ENCODE data around the gene ADAP1.

ADAP1 gene

DNA sequence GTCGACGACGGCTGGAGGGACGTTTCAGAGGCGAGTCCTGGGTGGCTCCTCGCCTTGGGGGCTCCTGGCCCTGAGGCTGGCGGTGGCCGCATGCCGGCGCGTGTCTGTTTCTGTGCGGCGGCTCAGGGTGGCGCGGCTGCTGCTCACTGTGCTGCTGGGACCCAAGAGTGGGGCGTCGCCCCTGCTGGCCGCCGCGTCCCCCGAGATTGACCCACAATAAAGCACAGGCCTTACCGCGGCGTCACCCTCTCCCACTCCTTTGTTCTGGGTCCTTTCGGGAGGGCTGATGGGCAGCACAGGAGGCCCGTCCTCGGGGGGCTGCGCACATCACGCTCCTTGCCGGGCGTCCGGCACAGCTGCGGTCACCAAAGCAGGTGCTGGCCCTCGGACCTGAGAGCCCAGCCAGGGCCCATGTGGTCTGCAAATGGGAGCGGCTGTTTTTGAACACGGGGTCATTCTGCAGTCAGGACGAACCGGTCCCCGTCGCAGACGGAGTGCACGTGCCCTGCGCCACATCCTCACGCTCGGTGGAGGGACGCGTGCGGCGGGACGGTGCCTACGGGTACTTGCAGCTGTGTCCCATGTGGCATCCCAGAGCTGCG lies 58.9 kb downstream of the ADAP1 start:
- no peak for DNase-seq (ENCODE audit: low read depth in 2 of 2)

DNA sequence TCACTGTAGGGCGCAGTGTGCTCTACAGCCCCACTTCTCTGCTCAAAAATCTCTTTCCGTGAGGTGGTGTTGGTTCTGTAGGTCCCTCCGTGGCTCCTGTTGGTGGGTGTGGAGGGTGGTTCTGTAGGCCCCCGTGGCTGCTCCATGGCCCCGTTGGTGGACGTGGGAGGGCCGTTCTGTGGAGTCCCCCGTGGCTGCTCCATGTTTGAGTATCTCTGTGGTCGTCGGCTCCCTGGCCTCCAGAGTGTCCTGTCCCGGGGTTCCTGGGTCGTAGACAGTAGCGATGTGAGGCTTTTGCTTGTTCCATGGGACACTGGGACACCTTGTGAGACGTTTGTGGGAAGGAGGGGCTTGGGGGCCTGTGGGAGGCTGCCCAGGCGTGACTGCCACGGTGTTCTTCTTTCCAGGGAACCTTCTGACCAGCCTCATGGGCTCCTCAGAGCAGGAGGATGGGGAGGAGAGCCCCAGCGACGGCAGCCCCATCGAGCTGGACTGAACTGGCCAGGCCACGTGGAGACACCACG lies 59.5 kb downstream of the ADAP1 start:
- no peak for DNase-seq (ENCODE audit: low read depth in 2 of 2)

DNA sequence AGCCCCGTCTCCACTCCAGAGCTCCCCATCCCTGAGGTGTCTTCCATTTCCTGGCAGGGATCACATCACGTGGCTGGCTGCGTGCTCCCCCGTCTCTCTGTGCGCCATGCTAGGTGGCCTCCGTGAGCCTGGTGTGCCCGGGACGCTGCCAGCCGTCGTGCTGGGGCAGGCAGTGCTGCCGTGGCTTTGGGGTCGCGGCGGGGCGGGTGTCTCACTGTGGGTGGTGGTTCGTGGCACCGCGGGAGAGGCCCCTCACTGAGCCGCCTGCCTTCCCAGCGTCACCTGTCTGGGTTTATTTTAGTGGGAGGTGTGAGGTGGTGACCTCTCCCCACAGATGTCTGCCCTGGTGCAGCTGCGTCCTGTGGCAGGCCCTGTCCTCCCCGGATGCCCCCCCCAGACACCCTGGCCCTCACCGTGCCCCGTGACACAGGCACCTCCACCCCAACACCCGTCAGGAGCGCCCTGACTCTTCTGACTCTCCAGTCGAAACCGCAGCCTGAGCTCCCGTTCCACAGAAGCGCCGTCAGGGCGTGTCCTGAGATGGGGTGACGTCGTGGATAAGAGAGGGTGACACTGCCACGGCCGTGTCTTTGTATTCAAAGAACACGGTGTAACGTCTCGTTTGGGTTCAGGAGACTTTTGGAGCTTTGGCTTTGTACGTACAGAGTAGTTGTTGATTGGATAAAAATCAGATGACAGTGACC lies 60.2 kb downstream of the ADAP1 start:
- DNase-seq (ENCODE audit: low read depth in 2 of 2) = no peak

DNA sequence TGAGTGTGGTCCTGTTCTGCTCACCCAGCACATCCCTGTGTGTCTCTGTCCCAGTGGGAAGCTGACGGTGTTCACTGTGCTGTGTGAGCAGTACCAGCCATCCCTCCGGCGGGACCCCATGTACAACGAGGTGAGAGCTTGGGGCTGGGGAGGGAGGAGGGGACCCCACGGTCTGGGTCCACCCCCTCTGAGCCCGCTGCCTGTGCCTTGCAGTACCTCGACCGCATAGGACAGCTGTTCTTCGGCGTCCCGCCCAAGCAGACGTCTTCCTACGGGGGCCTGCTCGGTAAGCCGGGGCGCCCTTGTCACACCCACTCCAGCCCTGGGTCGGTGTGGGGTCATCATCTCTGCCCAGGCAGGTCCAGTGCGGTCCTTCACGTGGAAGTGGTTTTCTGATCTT lies 60.8 kb downstream of the ADAP1 start:
- no peak for DNase-seq (ENCODE audit: low read depth in 2 of 2)

DNA sequence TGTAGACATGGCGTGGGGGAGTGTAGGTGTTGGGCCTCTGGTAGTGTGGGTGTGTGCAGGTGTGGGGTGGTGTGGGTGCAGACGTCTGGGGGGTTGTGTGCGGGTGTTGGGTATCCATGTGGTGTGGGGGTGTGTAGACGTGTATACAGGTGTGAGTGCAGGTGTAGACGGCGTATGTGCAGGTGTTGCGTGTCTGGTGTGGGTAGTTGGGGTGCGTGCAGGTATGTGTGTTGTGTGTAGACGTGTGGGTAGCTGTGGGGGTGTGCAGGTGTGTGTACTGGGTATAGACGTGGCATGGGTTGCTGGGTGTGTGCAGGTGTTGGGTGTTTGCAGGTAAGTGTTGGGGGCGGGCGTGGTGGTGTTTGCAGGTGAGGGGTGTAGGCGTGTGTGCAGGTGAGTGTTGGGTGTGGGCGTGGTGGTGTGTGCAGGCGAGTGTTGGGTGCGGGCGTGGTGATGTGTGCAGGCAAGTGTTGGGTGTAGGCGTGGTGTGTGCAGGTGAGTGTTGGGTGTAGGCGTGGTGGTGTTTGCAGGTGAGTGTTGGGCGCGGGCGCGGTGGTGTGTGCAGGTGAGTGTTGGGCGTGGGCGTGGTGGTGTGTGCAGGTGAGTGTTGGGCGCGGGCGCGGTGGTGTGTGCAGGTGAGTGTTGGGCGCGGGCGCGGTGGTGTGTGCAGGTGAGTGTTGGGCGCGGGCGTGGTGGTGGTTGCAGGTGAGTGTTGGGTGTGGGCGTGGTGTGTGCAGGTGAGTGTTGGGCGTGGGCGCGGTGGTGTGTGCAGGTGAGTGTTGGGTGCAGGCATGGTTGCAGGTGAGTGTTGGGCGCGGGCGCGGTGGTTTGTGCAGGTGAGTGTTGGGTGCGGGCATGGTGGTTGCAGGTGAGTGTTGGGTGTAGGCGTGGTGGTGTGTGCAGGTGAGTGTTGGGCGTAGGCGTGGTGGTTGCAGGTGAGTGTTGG lies 61.6 kb downstream of the ADAP1 start:
- no peak for DNase-seq (ENCODE audit: low read depth in 2 of 2)

DNA sequence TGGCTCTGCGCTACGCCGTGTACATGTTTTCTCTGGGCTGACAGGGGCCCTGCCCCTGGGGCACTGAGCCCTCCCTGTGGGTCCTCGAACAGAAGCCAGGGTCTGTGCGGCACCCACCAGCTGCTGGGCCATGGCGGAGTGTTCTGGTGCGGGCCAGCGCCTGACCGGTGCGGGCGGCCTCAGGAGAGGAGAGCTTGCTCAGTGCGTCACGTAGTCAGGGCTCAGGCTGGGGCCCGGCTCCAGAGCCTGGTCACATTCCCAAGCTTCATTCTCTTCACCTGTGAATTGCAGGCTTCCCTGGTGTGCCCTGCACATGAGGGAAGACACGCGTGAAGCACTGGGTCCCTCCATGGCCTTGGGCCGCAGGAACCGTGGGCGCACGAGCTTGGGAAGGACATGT lies 62.7 kb downstream of the ADAP1 start:
- no peak for DNase-seq (ENCODE audit: low read depth in 2 of 2)

DNA sequence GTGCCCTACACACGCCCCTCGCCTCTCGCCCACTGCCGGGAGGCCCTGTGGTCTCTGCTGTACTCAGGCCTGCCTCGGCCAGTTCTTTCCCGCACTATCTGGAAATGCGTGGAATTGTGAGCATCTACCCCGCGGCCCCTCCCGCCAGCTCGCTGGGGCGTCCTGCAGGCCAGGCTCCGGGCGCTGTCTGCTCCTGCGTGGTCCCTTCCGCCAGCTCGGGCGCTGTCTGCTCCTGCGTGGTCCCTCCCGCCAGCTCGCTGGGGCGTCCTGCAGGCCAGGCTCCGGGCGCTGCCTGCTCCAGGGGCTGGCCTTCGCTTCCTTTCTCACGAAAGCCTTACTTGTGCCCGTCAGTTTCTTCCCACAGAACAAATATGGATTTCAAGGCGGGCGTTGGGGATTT lies 63.2 kb downstream of the ADAP1 start:
- no peak for DNase-seq (ENCODE audit: low read depth in 2 of 2)

DNA sequence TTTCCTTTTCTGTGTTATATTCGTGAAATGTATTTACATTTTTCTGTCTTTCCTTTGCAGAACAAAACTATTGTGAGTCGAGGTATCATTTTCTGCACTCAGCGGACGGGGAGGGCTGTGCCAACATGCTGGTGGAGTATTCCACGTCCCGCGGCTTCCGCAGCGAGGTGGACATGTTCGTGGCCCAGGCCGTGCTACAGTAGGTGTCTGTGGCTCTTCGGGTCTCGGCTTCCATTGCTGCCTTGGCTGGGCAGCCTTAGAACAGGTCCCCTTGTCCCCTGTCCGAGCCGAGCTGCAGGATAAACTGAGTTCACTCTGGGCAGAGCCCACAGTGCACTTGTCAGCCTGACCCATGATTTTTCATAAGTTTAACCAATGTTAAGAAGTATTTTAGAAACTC lies 63.6 kb downstream of the ADAP1 start:
- no peak for DNase-seq (ENCODE audit: low read depth in 2 of 2)

DNA sequence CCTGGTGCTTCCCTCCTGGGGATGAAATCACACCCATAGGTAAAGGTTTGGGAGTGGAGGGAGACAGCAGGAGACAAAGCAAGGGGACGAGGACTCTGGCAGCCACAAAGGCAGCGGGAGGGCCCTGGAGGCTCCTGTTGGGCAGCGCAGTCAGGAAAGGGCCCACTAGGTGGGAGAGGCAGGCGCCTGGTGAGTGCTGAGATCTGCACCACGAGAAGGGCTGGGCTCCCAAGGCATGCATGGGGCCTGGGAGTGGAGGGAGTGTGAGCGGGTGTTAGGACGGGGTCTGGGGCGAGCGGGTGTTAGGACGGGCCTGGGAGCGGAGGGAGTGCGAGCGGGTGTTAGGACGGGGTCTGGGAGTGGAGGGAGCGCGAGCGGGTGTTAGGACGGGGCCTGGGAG lies 65.1 kb downstream of the ADAP1 start:
- DNase-seq (ENCODE audit: low read depth in 2 of 2) = no peak

DNA sequence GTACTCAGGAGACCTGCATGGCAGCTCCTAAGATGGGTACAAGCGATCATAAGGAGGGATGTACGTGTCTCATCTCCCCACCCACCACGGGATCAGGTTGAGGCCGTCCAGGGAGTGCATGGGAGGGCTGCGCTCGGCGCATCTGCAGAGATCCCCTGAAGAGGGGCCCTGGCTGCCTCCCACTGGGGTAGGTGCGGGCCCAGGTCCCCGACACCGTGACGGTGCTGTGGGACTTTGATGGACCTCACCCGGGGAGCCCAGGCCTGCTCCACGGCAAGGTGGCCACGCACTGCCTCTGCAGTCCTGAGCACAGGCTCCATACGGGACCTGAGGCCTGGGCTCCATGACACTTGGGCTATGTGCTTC lies 65.5 kb downstream of the ADAP1 start:
- DNase-seq (ENCODE audit: low read depth in 2 of 2) = no peak

DNA sequence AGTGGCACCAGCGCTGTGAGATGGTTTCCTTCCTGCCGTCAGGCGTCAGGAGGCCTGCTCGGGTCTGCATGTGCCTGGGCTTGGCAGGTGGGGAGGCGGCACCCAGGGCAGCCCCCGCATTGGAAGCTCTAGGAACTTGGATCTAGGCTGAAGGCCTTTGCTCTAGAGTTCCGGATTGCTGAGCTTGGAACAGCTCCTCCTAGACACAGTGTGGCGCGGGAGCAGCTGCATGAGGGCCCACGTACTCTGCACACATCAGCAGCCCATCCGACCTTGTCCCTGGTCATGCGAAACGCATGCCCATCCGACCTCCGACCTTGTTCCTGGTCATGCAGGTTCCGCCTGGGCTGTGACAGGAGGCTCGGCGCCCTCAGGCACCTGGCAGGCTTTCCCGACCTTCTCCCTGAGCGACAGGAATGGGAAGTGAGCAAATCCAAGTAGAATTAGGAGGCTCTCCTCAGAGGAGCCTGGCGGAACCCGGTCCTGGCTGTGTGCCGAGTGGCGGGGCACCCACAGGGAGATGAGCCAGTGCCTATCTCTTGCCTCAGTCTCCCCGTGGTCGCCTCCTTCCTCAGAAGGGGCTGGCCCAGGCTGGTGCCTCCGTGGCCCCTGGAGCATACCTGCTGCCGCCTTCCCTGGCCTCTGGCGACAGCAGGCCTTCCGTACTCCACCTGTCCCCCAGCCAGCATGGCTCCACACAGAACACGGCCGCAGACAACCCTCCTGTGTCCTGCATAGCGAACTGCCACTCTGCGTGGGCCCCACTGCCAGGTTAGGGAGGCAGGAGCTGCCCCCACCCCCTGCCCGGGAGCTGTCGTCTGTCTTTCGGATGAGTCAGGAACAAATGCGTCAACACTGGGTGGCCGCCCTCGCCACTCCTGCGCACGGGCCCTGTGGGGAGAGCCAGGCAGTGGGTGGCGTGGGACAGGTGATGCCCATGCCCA lies 66.1 kb downstream of the ADAP1 start:
- DNase-seq (ENCODE audit: low read depth in 2 of 2) = no peak

DNA sequence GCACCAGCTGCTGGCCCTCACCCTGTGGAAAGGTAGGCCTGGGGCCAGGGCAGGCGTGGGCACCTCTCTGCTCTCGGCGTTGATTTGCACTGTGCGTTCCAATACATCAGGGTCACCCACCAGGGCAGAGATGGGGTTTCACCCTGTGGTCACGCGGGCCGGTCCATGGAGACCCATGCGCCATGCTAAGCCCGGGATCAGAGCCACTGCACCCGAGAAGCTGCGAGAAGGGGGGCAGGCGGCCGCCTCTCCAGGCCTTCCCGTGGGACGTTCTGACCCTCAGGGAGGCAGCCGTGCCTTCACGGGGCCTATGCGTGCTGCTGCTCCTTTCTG lies 67.0 kb downstream of the ADAP1 start:
- no peak for DNase-seq (ENCODE audit: low read depth in 2 of 2)

DNA sequence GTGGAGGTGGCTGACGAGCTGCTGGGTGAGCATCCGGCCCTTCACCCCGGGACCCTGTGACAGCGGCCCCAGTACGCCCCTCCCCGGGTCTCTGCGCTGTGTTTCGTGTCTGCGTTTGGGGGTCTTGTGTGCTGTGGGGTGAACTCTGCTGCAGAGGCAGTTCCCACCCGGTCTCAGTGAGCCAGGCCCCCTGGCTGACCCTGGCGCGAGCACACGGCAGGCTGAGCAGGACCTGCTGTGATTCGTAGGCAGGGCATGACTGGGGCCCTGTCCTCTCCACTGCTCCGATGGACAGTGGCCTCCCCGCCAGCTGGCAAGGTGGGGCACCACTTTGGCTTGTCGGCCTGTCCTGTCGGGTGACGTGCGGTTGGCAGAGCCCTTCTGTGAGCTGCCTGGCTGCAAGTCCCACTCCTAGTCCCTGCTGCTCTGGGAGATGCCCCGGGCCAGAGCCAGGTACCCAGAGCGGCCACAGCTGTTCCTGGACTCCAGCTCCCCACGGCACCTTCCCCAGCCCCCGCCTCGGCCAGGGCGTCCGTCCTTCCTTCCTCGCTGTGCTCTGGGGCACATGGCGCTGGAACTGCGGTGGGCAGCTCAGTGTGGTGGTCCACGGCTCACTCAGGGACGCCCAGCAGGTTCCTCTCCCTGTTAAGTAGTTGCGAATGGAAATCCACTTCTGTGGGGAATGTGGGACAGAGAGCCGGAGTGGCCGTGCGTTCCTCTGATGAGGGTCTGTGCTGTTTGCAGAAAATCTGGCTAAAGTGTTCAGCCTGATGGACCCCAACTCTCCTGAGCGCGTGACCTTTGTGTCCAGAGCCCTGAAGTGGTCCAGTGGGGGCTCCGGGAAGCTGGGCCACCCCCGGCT lies 67.6 kb downstream of the ADAP1 start:
- no peak for DNase-seq (ENCODE audit: low read depth in 2 of 2)

DNA sequence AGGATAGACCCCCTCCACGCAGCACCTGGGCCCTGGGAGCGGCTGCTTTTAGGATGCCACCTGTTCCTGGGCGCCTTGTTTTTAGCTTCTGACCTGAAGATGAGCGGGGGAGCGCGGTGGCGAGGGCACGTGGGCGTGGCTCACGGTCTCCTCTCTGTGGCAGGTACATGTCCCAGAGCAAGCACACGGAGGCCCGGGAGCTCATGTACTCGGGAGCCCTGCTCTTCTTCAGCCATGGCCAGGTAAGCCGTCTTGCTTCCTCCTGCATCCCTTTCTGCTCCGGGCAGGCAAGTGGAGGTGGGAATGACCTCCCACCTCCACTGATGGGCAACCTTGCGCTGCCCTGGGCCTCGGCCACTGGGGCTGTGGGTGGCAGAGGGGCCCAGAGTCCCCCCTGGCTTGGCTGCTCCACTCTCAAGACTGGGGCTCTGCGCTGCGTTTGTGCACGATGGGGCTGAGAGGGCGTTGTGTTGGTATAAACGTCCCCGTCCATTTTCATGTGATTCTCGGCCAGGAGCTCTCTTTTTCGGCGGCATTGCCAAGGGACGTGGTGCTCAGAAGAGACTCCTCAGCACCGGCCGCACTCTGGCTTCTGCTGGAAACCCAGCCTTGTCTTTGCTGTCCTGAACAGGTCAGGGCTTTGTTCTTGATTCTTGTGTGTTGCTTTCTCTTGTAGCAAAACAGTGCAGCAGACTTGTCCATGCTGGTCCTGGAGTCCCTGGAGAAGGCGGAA lies 68.4 kb downstream of the ADAP1 start:
- no peak for DNase-seq (ENCODE audit: low read depth in 2 of 2)

DNA sequence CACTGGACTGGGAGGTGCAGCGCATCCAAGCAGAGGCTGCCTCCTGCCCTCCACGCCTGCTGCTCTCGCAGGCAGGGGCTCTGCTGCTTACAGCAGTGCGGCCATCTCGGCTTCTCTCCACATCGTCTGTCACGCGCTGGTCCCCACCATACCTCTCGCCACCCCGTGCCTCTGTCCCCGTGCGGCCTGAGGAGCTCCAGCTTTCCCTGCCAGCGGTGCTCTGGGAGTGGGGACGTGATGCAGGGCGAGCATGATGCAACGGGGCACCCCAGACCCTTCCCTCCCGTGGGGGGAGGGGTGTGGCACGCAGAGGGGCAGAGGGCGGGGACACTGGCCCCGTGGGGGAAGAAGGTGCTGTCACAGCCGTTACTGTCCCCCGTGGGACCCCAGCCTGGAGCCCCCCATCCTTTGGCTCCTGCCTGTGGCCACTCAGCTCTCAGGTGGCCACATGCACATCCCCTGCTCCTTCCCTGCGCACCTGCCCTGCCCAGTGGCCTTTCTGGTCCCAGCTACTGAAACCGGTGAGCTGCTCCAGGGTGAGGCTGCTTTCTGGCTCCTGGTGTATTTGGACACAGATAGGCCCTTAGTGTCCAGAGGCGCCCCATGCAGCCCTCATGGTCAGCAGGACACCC lies 69.1 kb downstream of the ADAP1 start:
- DNase-seq (ENCODE audit: low read depth in 2 of 2) = no peak

DNA sequence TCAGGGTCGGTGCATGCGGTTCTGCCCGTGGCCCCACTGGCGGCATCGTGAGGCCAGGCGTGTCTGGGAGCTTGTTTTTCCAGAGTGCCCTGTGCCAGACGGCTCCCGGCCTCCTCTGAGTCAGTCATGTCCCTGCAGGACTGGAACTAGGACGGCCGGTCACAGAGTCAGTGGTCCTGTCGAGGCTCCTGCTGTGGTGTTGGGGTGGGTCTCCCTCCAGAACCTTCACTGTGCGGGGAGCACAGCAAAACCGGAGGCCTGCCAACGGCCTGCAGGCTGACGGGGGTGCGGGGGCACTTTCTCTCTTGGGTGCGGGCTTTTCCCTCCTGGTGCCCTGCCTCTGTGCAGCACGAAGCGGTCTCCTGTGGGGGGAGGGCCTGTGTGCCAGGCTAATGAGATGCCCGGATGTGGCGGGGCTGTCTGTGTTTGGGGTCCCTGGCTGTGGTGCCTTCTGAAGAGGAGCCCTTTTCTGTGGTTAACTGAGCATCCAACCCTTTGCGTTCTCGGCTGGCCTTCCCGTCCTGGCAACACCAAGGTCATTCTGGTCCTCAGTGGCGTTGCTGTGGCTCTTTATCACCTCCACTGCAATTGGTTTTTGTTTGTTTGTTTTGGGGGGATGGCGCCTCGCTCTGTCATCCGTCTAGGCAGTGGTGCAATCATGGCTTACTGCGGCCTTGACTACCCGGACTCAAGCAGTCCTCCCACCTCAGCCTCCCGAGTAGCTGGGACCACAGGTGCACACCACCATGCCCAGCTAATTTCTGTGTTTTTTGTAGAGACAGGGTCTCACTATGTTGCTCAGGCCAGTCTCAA lies 70.1 kb downstream of the ADAP1 start:
- no peak for DNase-seq (ENCODE audit: low read depth in 2 of 2)

DNA sequence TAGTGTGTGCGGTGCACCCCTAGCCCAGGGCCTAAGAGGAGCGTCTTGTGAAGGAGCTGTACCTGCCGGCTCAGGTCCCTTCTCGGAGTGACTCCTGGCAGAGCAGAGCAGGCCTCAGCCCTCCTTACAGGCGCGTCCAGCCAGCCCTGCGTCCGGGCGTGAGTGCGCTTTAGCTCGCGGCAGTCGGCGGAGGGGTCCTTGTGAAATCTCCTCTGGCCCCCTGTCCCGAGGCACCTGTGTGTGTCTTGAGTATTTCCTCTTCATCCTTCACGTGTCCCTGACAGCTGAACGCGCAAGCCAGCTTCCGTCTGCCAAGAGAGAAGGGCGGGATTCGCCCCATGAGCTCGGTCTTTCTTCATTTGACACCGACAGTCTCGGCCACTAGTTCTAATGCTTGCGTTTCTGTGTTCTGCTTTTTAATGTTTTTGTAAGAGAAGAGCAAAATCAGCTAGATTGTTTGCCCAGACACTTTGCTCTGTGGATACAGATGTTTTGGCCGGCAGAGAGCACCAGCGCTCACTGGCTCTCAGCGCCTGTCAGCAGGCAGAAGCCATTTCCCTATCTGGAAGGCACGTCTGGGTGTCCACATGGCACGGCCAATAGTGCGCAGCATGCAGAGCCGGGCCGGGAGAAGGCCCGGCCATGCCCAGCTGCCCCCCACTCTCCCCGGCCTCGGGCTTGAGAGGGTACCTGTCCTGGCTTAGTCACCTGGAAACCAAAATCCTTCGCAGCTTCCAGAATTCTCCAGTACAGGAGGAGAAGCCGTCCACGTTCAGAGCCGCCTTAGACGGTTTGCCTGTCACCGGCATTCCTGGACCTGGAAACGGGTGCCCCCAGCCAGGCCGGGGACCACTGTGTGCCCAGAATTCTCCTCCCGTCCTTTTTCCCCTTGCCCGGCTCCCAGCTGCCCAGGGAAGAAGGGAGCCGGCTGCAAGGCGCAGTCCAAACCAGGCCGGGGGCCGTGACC lies 71.1 kb downstream of the ADAP1 start:
- DNase-seq (ENCODE audit: low read depth in 2 of 2) = no peak

Data from stimulated activated CD4-positive, alpha-beta T cell treated with anti-CD3 and anti-CD28 coated beads, Interleukin-1b, Interleukin-23, amount 100 ng/mL, for 1 hour (primary cell).